DMS79 (cell line): ENCODE data around the gene ATP8B4.

Source experiments
- DNase-seq: peaks from one replicate; lab custom pipeline; 2025; lab: John Stamatoyannopoulos, UW

The ATP8B4 gene

DNA sequence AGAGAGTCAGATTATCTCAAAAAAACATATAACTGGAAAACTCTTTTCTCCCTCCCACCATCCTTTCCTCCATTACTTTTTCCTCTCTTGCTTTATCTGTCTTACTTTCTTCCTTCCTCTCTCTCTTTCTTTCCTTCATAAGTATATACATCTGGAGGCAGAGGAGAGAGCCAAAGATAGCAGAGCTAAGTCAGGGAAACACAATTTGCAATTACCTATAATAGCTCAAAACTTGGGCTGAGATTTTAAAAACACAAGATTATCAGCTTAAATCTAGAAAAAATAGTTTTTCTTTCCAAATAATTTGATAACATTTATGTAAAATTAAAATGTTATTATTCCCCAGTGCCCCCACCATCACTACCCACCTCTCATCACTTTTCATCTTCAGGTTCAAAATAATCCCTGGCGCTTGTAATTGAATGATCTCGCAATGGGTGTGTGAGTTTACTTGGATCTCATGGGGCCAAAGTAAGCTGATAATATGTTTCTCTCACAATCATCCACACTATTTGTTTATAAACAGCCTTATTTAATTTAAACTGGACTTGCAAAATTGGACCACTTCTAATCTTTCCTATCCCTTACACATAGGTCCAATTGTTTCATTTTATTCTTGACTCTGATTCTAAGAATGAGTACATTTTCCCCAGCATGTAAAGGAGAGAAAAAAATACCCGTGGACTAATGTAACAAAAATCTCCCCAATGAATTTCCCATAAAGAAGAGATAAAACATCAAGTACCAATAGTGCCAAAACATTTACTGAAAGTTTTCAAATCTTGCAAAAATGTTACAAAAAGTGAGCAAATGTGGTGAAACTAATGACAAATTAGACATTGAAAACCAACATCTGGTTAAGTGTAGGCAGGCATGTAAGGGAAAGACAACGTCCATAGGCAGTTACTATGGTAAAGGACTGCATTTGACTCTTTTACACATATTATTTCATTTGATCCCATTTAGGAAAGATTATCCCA lies 261.2 kb downstream of the ATP8B4 start:
- no peak for DNase-seq

DNA sequence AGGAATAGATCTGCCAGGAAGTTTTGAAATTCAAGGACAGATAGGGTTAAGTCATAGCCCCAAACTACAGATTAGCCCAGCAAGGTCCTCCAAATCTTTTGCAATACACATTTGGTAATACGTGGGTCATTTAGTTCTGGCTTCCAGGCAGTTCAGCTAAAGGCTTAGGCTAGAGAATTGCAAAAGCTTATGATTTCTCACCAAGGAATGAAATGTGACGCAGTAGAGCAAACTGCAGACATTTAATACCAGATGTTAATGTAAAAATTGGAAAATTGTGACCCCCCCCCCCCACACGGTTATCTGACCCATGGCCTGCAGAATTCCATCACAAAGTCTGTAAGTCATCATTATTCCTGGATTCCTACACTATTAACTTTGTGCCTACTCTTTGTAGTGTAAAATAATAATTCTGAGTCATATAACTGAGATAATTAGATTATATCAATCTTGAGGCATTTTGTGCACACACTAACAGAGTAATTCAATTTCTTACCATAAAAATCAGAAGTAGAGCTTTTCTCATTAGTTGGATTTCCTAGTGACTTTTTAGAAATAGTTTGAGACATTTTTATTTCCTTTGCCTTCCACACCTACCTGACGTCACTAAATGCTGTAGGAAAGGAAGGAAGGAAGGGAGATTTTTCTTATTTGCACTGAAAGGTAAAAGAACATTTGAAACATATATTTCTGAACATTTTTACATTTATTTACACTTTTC lies 263.0 kb downstream of the ATP8B4 start:
- no peak for DNase-seq

DNA sequence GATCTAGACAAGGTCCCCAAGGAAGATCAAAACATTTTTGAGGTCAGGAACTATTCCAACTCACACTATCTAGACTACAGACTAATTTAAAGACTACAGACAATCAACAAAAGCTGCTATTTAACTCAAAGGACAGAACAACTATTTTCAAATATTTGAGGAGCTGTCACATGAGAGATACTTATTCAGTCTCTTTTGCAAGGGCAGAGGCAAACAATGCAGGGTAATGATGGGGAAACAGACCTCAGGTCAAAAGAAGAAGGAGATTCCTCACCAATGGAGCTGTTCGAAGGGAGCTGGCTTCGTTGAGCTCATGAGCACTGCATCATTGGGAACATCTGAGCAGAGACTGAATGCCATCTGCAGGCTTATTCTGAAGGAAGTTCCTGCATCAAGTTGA lies 266.3 kb downstream of the ATP8B4 start:
- no peak for DNase-seq

DNA sequence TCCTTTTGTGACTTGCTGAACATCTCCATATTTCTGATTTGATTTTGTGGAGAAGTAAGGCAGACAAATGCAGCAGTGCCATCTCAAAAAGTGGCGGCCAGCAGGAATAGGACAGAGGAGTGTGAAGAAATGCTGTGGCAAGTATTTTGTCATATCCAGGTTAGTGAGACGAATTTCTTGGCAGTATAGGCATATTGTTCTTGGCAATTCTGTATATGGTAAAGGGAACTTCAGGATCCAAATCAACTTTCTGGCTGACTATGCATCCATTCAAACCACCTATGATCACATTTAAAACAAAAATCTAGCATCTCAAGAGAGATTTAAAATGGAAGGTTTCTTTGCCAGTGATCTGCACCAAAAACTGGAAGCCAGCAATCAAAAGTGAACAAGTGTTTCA lies 270.2 kb downstream of the ATP8B4 start:
- no peak for DNase-seq

DNA sequence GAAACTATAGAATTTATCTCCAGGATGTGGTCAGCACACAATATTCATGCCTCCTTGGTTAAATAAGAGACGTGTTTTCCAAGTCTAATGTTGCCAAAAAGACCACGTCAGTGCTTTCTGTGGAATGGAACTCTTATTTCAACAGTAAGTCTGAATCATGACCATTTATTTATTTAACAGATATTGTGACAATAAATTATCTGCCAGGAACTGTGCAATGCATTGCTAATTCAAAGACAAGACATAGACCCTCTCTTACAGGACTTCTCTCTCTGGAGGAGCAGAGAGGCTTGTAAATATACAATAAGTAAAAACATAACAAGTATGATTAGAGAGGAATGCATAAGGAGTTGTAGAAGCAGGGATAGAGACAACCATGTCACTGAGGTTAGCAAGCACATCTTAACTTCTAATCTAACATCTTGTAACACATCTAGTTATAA lies 270.7 kb downstream of the ATP8B4 start:
- no peak for DNase-seq

DNA sequence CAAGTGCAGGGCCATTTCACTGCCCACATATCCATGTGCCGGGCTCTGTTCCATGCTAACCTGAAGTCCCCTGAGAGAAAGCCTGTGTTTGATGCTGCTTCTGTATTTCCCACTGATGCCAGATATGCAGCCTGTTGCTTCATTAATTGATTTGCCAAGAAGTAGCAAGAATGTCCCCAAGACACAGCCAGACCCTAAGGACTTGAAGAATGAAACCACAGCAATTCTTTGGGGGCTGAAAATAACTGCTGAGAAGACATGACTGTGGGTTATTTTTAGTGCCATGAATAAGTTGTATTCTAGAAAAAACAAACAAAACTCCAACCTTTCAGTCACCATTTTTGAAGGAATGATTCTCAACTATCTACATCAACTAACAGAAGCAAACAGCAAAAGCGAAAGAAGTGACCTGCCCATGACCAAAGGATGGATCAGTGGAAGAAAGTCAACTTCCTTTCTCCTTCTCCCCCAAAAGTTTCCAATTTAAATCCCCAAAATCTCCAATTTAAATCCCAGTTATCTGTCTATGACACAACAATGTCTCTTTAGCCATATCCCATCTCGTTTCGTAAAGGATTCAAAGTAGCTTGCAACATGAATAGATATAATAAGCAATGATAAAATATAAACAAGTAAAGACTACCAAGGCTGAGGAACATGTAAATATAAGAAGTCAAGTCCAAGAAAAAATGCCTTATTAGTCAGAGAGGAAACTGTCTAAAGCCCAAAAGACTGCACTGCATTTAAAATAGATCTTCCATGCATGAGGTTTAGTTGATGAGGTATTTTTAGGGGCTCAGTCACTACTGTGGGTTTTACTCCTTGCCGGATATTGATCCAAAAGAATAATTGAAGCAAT lies 271.4 kb downstream of the ATP8B4 start:
- no peak for DNase-seq

DNA sequence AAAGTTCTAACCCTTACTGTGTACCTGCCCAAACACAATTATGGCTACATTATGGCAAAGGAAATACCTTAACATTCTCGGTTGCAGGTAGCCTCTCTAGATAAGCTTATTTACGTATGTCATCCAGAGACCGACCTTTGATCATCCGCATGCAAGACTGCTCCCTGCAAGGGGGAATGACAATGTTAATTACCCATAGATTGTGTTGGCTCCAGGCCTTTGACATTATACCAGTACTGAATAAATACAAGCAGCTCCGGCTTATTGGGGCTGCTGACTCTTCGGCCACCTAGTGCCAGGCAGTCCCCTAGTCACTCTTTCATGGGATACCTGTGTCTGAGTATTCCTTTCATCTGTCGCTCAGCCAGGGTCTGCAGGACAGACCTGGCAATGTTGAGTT lies 274.6 kb downstream of the ATP8B4 start:
- DNase-seq: no peak

DNA sequence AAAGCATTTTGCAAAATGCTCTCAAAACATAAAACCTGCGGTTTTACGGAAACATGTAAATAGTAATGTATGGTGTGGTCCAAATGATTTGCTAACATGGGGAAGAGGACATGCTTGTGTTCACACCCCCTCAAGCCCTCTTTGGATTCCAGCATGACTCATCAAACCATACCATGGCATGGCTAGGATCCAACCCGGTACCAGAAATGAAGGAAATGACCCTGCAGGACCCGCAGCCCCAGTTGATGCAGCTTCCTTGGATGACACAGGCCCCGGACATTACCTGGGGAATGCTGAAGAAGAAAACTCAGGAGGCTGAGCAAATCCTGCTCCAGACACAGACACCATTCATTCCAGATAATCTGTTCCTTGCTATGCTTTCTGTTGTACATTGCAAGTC lies 275.3 kb downstream of the ATP8B4 start:
- no peak for DNase-seq

DNA sequence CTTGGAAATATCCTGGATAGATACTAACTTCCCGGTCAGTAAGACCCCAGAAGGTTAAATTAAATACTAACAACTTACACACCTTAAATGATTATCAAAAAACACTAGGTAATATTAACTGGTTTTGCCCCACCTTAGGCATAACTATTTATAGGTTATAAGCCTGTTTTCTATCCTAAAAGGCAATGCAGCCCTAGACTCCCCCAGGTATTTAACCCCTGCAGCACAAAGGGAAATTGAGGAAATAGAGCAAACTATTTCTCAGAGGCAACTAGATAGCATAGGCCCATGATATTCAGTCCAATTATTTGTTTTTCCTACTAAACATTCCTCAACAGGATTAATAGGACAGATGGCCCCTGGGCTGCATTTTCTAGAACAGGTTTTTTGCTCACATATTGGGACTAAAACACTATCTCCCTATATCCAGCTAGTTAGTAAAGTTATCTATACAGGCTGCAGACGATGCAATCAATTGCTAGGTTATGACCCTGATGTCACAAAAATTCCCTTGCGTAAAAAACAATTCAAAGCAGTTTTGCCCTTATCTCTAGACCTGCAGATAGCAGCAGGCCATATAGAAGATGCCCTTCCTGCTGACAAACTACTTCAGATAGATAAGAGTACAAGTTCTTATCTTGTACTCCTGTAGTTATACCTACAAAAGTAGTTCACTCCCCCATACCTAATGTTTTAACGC lies 276.9 kb downstream of the ATP8B4 start:
- no peak for DNase-seq

DNA sequence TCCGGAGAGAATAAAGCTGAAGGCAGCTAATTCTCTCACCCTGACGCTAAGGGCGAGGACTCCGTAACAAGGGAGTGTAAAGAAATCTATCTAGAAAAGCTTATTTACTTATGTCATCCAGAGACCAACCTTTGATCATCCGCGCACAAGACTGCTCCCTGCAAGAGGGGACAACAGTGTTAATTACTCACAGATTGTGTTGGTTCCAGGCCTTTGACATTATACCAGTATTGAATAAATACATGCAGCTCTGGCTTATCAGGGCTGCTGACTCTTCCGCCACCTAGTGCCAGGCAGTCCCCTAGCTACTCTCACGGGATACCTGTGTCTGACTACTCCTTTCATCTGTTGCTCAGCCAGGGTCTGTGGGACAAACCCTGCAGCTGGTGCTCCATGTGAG lies 286.5 kb downstream of the ATP8B4 start:
- no peak for DNase-seq

DNA sequence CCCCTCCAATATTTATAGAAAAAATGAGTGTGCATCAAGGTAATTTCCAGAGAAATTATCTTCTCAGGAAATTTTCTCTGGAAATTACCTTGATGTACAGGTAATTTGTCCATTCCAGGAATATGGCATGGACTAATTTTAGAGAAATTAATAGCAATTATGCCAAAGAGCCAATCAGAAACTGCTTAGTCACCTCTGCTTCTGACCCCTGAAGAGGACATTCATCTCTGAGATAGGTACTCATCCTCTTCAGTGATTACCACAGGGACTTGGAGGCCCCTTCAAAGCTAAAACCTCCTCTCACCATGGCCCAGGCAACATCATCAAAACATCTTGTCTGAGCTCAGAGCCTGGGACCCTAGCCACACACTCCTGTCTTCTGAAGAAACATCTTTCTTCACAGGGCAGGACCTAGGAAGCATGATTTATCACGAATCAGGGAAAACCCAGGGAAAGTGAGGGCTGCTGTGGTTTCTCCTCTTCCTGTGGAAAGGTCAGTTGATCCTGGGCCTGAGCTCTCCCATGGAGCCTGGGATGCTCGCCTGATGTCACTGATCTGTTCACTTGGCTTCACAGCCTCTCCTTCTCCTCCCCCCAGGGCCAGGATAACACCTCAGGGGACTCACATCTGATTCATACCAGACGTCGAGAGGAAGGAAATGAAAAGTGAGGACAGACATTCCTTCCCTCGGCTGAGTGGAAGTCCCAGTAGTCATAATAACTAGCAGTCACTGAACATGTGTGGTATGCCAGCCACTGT lies 287.6 kb downstream of the ATP8B4 start:
- DNase-seq: no peak

DNA sequence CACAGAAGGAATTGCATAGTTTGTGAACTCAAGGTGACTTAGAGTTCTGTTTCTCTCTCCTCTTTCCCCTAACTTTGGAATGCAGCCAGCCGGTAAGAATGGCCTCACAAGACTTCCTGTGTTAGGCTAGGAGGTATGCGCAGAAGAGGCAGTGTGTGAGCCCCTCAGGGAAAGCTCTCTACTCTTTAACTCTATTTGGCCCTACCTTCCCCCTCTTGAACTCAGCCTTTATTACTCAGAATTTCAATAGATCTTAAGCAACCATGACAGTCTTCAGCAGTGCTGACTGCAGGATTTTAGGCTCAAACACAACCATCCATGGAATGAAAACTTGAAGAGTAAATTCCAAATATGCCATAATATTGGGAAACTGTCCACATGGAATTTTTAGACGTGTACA lies 288.6 kb downstream of the ATP8B4 start:
- no peak for DNase-seq

DNA sequence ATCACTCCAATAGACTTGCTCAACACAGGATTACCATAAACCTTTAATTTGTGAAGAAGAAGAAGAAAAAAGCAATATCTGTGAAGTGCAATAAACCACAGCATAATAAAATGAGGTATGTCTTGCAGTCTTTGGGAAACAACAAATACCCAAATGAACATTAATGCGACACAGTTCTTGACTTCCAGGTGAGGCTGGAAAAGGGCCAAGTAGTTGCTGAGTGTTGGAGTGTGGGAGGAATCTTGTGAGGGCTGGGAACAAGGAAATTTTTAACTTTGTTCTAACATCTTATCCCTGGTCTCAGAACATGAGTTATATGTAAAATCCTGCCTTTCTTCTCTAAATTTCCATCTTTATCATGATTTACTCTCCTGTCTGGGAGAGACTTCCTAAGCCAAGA lies 291.7 kb downstream of the ATP8B4 start:
- DNase-seq: no peak

DNA sequence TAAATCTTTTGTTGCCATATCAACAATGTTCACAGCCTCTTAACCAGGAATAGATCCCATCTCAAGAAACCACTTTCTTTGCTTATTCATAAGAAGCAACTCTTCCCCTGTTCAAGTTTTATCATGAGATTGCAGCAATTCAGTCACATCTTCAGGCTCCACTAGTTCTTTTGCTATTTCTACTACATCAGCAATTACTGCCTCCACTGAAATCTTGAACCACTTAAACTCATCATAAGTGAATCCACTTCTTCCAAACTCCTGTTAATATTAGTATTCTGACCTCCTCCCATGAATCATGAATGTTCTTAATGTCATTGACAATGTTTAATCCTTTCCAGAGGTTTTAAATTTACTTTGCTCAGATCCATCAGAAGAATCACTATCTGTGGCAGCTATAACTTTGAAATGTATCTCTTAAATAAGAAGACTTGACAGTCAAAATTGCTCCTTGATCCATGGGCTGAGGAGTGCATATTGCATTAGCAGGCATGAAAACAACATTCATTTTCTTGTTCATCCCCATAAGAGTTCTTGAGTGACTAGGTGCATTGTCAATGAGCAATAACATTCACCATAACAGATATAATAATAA lies 292.3 kb downstream of the ATP8B4 start:
- no peak for DNase-seq

DNA sequence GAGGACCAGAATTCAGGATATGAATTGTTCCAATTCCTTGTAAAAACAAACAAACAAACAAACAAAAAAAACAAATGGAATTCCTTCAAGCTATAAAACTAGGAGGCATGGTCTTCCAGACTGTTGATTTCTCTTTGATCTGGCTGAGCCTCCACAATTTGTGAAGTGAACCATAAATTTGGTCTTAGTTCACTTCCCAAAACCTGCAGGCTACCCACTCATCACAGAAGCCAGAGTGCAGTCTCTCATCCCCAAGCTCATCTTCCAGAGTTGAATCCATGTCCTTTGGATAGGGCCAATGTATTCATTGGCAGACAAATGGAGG lies 294.3 kb downstream of the ATP8B4 start:
- no peak for DNase-seq

DNA sequence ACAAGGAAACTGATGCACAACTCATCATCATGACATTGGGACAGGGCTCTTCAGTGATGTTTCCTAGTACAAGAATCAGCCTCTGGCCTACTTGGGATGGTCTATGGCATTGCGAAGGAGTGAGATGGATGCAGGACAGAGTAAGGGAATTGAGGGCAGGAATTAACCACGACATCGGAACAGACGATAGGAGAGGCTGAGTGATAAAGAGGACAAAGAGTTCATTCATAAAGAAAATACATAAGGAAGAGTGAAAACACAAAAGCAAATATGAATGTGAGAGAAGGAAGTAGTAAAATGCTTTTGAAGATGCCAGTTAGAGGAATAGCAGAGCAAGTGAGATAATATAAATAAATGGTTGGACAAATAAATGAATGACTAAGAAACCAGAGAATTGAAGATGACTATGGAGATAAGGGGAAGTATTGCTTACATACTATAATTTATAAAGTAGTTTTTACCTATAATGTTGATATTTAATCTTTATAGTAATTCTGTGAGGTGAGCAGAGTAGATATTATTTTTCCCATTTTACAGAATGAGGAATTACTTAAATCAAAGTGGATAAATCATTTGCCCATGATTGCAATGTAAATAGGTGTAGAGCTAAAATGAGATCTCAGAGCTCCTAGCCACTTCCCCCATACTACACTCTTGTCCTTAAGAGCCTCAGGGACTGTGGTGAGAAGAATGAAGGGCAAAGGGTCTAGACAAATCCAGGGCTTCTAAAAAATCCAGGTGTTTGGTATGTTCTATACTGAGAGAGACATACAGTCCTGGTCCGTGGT lies 294.9 kb downstream of the ATP8B4 start:
- no peak for DNase-seq

DNA sequence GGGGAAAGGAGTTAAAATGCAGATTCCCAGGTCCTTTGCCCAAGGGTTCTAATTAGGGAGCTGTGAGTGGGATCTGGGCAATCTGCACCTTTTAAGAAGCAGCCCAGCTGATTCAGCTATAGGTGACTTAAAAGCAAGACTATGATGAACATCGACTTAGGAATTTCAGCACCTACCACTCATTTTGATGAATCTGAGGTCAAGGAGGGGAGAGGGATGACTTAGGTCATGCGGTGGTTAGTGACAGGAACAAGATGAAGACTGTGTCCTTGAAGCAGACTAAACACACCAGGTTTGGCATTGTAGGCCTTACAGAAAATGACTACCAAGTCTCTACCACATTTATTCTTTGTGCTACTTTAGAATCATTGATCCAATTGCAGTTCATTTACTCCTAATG lies 301.9 kb downstream of the ATP8B4 start:
- DNase-seq: no peak

DNA sequence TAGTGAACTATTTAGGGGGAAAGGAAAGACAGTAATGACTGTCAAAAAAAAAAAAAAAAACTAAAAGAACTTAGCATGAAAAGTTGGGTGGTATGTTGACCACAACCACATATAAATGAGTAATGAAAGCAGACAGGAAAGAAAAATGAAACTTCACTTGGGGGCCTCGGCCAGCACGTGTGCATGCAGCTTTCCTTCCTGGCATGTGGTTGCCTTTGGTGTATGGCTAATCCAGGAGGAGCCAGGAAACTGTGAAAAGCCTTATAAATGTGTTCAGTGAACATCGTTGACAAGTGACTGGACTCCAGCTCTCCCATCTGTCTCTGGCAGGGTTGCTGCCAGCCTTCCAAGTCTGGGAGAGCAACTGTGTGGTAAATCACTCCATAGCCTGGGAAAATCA lies 303.1 kb downstream of the ATP8B4 start:
- DNase-seq: no peak

DNA sequence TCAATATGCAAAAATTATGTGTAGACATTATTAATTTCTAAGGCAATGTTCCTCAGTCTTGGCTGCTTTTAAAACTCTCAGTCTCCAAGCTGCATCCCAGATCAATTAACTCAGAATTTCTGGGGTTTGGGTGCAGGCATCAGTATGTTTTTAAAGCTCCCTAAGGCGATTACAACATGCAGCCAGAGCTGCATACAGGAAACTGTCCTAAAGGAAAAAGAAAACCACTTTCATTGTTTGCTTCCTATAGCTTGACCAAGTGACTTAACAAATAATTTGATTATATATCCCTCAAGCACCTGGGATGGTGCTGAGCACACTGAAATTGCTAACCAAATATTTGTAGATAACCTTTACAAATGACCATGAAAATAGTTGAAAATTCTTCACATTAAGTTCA lies 303.5 kb downstream of the ATP8B4 start:
- DNase-seq: no peak

DNA sequence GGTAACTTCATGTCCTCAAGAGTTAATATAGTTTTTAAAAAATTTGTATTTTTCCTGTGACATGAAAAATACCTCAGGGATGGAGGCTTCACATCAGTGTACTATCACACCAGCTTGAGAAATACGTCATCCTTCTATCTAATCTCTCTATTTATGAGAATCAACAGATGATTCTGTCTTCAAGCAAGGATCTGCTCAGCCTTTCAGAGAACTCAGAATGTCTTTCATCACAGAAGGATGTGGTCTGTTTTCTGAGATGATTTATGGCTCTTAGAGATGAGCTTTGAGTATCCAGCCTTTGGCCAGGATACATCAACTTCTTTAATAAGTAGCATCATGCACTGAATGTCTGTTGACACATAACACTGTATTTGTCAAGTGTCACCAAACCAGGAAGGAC lies 304.3 kb downstream of the ATP8B4 start:
- DNase-seq: no peak
